ENCODE data around the gene DALRD3.
A peak's percentile ranks its signal among the peaks of the same experiment; 100 is the strongest.

The DALRD3 gene

GRCh38 chr3:48989126-48989795 is 29.1 kb downstream of the DALRD3 start (continued):
- TF ChIP-seq YY2 (tag by site-specific recombination; IDR thresholded peaks at IDR 0.05) (0 out of 2 replicates have a peak, but pooled peaks have one; percentile 18), ZIC2 (tag by site-specific recombination; IDR thresholded peaks at IDR 0.05) (no peak), ZNF660 (tag by site-specific recombination; IDR thresholded peaks at IDR 0.05) (0 out of 2 replicates have a peak, but pooled peaks have one; percentile 67)

GRCh38 chr3:48985831-48986376 is 32.5 kb downstream of the DALRD3 start:
- no peak for TF ChIP-seq BCL6B (tag by site-specific recombination; IDR thresholded peaks at IDR 0.05)
- ChIA-PET CTCF (interaction anchor here (0.6 to 1.0 kb wide), 3 partner anchors 43 to 459 kb away, joined by 3 to 5 read pairs (median 5); partner anchors contain the start of gene IMPDH2), POLR2A (interaction anchor here (0.6 to 2.7 kb wide), 2 partner anchors 28 to 590 kb away, joined by 9 to 10 read pairs; no protein-coding TSS in a partner anchor)
- H3K4me1 ChIP-seq (ENCODE audit: control insufficient read depth, insufficient read depth, low read length): no peaks in the 10 kb centered on the region
- no peak overlapping the region for H3K27ac ChIP-seq (ENCODE audit: extremely low read depth, low read depth, low read length)
- H3K9me3 ChIP-seq (ENCODE audit: control insufficient read depth, insufficient read depth, low read depth, low read length): no peaks in the 10 kb centered on the region
- H3K4me3 ChIP-seq (ENCODE audit: low read depth, low read length): no peak overlapping the region
- H3K36me3 ChIP-seq (ENCODE audit: control insufficient read depth in 2 of 2, insufficient read depth in 1 of 2, low read length in 2 of 2): peaks cover 0 to 58% of the 10 kb centered on the region in 2 experiments

DNA sequence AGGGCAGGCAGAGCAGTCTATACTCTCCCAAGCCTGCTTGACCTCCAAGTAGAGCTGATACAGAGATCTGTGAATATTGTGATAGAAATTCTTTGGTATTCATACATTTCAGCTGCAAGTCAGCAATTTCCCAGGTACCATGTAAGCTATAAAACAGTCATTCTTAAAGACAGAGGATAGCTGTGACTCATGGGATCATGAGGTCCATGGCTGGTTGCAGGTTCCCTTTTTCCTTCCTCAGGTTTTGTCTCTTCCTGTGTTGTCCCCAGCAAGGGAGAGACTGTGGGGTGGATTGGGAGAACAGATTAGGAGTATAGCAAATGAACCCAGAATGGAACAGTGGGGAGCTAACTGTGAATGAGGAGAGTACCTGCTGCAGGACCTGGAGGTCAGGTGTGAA is 33.7 kb downstream of the DALRD3 start:
- CTCF ChIA-PET: interaction anchor here (0.7 kb wide), 1 partner anchor 36 kb away, joined by 3 read pairs; no protein-coding TSS in a partner anchor
- POLR2A ChIA-PET: interaction anchor here (2.0 kb wide), 1 partner anchor 22 kb away, joined by 5 read pairs; the partner anchor contains the start of gene WDR6

GRCh38 chr3:48983096-48983495 is 35.3 kb downstream of the DALRD3 start:
- Histone ChIP-seq H3K4me3 (ENCODE audit: low read depth, low read length) (no peak overlapping the region), H3K27ac (ENCODE audit: extremely low read depth, low read depth, low read length) (no peak overlapping the region), H3K36me3 (ENCODE audit: control insufficient read depth in 2 of 2, insufficient read depth in 1 of 2, low read length in 2 of 2) (peaks cover 9 to 80% of the 10 kb centered on the region in 2 experiments), H3K9me3 (ENCODE audit: control insufficient read depth, insufficient read depth, low read depth, low read length) (no peaks in the 10 kb centered on the region), H3K4me1 (ENCODE audit: control insufficient read depth, insufficient read depth, low read length) (no peaks in the 10 kb centered on the region)
- ChIA-PET POLR2A (no interaction called here), CTCF (no interaction called here)
- TF ChIP-seq ZNF132 (tag by site-specific recombination; IDR thresholded peaks at IDR 0.05; ENCODE audit: borderline replicate concordance) (no peak), ZNF501 (tag by site-specific recombination; IDR thresholded peaks at IDR 0.05) (no peak), ZFP41 (tag by site-specific recombination; IDR thresholded peaks at IDR 0.05; ENCODE audit: borderline replicate concordance) (no peak), HOXA7 (CRISPR knock-in tag; IDR thresholded peaks at IDR 0.05; ENCODE audit: borderline replicate concordance) (no peak), PRDM2 (tag by site-specific recombination; IDR thresholded peaks at IDR 0.05; ENCODE audit: borderline replicate concordance) (no peak), ZNF580 (tag by site-specific recombination; IDR thresholded peaks at IDR 0.05) (no peak)

More for the DNA sequence above, 33.7 kb downstream of the DALRD3 start:
- TF ChIP-seq GLIS1 (tag by site-specific recombination; IDR thresholded peaks at IDR 0.05) (no peak), ZNF132 (tag by site-specific recombination; IDR thresholded peaks at IDR 0.05; ENCODE audit: borderline replicate concordance) (no peak), ZNF530 (tag by site-specific recombination; IDR thresholded peaks at IDR 0.05; ENCODE audit: low read depth) (no peak), SCRT1 (tag by site-specific recombination; IDR thresholded peaks at IDR 0.05; ENCODE audit: borderline replicate concordance) (no peak), ZNF776 (tag by site-specific recombination; IDR thresholded peaks at IDR 0.05; ENCODE audit: borderline replicate concordance) (no peak), ZNF544 (tag by site-specific recombination; IDR thresholded peaks at IDR 0.05) (no peak), BCL11B (tag by site-specific recombination; IDR thresholded peaks at IDR 0.05; ENCODE audit: low read depth) (no peak), ZNF140 (tag by site-specific recombination; IDR thresholded peaks at IDR 0.05) (no peak), HOXD13 (CRISPR knock-in tag; IDR thresholded peaks at IDR 0.05; ENCODE audit: borderline replicate concordance) (no peak), ZNF133 (tag by site-specific recombination; IDR thresholded peaks at IDR 0.05) (no peak), EGR2 (tag by site-specific recombination; IDR thresholded peaks at IDR 0.05; ENCODE audit: low read depth) (no peak), ZNF280C (tag by site-specific recombination; IDR thresholded peaks at IDR 0.05) (no peak), ZNF221 (tag by site-specific recombination; IDR thresholded peaks at IDR 0.05; ENCODE audit: borderline replicate concordance) (no peak), ZNF521 (tag by site-specific recombination; IDR thresholded peaks at IDR 0.05) (no peak)
- Histone ChIP-seq H3K4me1 (ENCODE audit: control insufficient read depth, insufficient read depth, low read length) (no peaks in the 10 kb centered on the region), H3K9me3 (ENCODE audit: control insufficient read depth, insufficient read depth, low read depth, low read length) (no peaks in the 10 kb centered on the region), H3K27ac (ENCODE audit: extremely low read depth, low read depth, low read length) (no peak overlapping the region), H3K4me3 (ENCODE audit: low read depth, low read length) (no peak overlapping the region), H3K36me3 (ENCODE audit: control insufficient read depth in 2 of 2, insufficient read depth in 1 of 2, low read length in 2 of 2) (peaks cover 2 to 69% of the 10 kb centered on the region in 2 experiments)

Measured in HEK293 (cell line).